Measurements from ENCODE around the gene DNMT3A.

GRCh38 chr2:25285265-25286024, 56.3 kb downstream of the DNMT3A start:
- TF ChIP-seq EZH2 (IDR thresholded peaks at IDR 0.05; ENCODE audit: low read depth, unreplicated experiment) = no peak
- TF ChIP-seq POLR2AphosphoS5 (IDR thresholded peaks at IDR 0.05; ENCODE audit: low read depth) = no peak
- TF ChIP-seq CTCF (conservative IDR thresholded peaks at IDR 0.05; ENCODE audit: low read depth in 2 of 2) = no peak
- TF ChIP-seq EZH2phosphoT487 (IDR thresholded peaks at IDR 0.05; ENCODE audit: unreplicated experiment) = no peak
- TF ChIP-seq ZNF114 (CRISPR knock-in tag; IDR thresholded peaks at IDR 0.05) = no peak
- no peak for TF ChIP-seq ETS1 (IDR thresholded peaks at IDR 0.05)
- no peak for TF ChIP-seq JUNB (IDR thresholded peaks at IDR 0.05; ENCODE audit: unreplicated experiment)
- TF ChIP-seq, protein P1, sequence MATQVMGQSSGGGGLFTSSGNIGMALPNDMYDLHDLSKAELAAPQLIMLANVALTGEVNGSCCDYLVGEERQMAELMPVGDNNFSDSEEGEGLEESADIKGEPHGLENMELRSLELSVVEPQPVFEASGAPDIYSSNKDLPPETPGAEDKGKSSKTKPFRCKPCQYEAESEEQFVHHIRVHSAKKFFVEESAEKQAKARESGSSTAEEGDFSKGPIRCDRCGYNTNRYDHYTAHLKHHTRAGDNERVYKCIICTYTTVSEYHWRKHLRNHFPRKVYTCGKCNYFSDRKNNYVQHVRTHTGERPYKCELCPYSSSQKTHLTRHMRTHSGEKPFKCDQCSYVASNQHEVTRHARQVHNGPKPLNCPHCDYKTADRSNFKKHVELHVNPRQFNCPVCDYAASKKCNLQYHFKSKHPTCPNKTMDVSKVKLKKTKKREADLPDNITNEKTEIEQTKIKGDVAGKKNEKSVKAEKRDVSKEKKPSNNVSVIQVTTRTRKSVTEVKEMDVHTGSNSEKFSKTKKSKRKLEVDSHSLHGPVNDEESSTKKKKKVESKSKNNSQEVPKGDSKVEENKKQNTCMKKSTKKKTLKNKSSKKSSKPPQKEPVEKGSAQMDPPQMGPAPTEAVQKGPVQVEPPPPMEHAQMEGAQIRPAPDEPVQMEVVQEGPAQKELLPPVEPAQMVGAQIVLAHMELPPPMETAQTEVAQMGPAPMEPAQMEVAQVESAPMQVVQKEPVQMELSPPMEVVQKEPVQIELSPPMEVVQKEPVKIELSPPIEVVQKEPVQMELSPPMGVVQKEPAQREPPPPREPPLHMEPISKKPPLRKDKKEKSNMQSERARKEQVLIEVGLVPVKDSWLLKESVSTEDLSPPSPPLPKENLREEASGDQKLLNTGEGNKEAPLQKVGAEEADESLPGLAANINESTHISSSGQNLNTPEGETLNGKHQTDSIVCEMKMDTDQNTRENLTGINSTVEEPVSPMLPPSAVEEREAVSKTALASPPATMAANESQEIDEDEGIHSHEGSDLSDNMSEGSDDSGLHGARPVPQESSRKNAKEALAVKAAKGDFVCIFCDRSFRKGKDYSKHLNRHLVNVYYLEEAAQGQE (IDR thresholded peaks at IDR 0.05; ENCODE audit: unreplicated experiment) = no peak
- no peak for TF ChIP-seq CREB1 (CRISPR knock-in tag; IDR thresholded peaks at IDR 0.05; ENCODE audit: low read depth)
- no peak for TF ChIP-seq STAT1 (IDR thresholded peaks at IDR 0.05; ENCODE audit: unreplicated experiment)

Measured in GM23338 (cell line).